ENCODE measurements around the gene MYH1. TPM values are rescaled to one million over a fixed set of nuclear protein-coding genes. Genes with fewer than 3 reads are reported as not detected.

MYH1 gene
- total RNA-seq, 2 experiments from 2014 or later = not detected

DNA sequence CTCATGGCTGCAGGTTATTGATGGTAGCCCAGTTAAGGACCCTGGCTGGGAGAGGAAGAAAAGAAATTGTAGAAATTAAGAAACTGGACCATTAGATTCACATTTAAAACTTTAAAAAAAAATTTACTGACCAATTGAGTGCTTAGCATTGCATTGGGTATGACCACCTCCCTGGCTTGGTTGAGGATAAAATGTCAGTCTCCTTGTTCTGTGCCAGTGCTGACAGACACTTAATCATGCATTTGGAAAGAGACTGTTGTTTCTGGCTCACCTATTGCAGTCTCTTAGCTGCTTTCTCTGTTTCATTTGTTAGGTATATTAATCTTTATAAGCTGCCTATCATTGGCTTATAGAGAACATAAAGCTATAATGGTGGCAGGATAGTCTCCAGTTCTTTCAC lies 1.7 kb downstream of the MYH1 start:
- no peaks in the 10 kb centered on the region for H3K79me2 ChIP-seq (ENCODE audit: insufficient read depth, low read depth, low read length)
- no peak for TF ChIP-seq EZH2phosphoT487 (IDR thresholded peaks at IDR 0.05; ENCODE audit: borderline replicate concordance, low read depth, low read length)
- TF ChIP-seq, protein P1, sequence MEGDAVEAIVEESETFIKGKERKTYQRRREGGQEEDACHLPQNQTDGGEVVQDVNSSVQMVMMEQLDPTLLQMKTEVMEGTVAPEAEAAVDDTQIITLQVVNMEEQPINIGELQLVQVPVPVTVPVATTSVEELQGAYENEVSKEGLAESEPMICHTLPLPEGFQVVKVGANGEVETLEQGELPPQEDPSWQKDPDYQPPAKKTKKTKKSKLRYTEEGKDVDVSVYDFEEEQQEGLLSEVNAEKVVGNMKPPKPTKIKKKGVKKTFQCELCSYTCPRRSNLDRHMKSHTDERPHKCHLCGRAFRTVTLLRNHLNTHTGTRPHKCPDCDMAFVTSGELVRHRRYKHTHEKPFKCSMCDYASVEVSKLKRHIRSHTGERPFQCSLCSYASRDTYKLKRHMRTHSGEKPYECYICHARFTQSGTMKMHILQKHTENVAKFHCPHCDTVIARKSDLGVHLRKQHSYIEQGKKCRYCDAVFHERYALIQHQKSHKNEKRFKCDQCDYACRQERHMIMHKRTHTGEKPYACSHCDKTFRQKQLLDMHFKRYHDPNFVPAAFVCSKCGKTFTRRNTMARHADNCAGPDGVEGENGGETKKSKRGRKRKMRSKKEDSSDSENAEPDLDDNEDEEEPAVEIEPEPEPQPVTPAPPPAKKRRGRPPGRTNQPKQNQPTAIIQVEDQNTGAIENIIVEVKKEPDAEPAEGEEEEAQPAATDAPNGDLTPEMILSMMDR (conservative IDR thresholded peaks at IDR 0.05; ENCODE audit: low read length) = no peak
- ChIA-PET POLR2A (no interaction called here), CTCF (ENCODE audit: unreplicated experiment) (no interaction called here)
- BruUV-seq (replicated peaks) = no TSS peak
- intact Hi-C loops (cut with micrococcal nuclease; ENCODE audit: unreplicated experiment) = no loop called here
- no peak overlapping the region for H3K4me3 ChIP-seq (ENCODE audit: low read depth, low read length, poor library complexity, severe bottlenecking)
- no peak overlapping the region for H2AFZ ChIP-seq (ENCODE audit: low read length)
- H4K20me1 ChIP-seq (ENCODE audit: insufficient read depth, low read length) = no peaks in the 10 kb centered on the region
- no peak for DNase-seq (ENCODE audit: low spot score)
- H3K9me3 ChIP-seq (ENCODE audit: low read length) = no peaks in the 10 kb centered on the region
- no peaks in the 10 kb centered on the region for H3K36me3 ChIP-seq (ENCODE audit: insufficient read depth, low read length)
- H3K27ac ChIP-seq (ENCODE audit: low read depth, low read length, poor library complexity, severe bottlenecking) = no peak overlapping the region
- no peaks in the 10 kb centered on the region for H3K9me2 ChIP-seq (ENCODE audit: insufficient read depth, low read length)
- H3K4me2 ChIP-seq (ENCODE audit: low read length) = no peak overlapping the region
- no peaks in the 10 kb centered on the region for H3K4me1 ChIP-seq (ENCODE audit: insufficient read depth, low read length, poor library complexity, severe bottlenecking)

DNA sequence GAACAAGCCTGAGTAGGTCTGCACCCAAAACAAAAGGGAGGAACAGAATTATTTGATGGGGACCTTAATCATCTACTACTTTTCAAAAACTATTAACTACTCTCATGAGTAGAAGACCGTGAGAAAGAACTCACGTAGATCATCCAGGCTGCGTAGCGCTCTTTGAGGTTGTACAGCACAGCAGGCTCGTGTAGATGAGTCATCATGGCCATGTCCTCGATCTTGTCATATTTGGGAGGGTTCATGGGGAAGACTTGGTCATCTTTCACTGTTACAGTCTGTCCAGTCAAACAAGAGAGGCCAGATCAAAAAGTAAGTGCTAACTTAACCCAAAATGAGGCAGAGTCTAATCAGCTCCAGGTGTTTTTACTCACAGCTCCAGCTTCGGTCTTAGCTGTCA lies 2.3 kb downstream of the MYH1 start:
- Histone ChIP-seq H3K9me3 (ENCODE audit: low read length) (no peaks in the 10 kb centered on the region), H3K4me2 (ENCODE audit: low read length) (no peak overlapping the region), H3K4me1 (ENCODE audit: insufficient read depth, low read length, poor library complexity, severe bottlenecking) (no peaks in the 10 kb centered on the region), H4K20me1 (ENCODE audit: insufficient read depth, low read length) (no peaks in the 10 kb centered on the region), H3K79me2 (ENCODE audit: insufficient read depth, low read depth, low read length) (no peaks in the 10 kb centered on the region), H2AFZ (ENCODE audit: low read length) (no peak overlapping the region), H3K27ac (ENCODE audit: low read depth, low read length, poor library complexity, severe bottlenecking) (no peak overlapping the region), H3K36me3 (ENCODE audit: insufficient read depth, low read length) (no peaks in the 10 kb centered on the region), H3K4me3 (ENCODE audit: low read depth, low read length, poor library complexity, severe bottlenecking) (no peak overlapping the region), H3K9me2 (ENCODE audit: insufficient read depth, low read length) (no peaks in the 10 kb centered on the region)
- POLR2A ChIA-PET = no interaction called here
- intact Hi-C loops (cut with micrococcal nuclease; ENCODE audit: unreplicated experiment) = no loop called here
- CTCF ChIA-PET (ENCODE audit: unreplicated experiment) = no interaction called here
- no peak for DNase-seq (ENCODE audit: low spot score)
- TF ChIP-seq, protein P1 (conservative IDR thresholded peaks at IDR 0.05; ENCODE audit: low read length) = no peak
- TF ChIP-seq EZH2phosphoT487 (IDR thresholded peaks at IDR 0.05; ENCODE audit: borderline replicate concordance, low read depth, low read length) = no peak
- BruUV-seq (replicated peaks) = no TSS peak

- TF ChIP-seq, protein P1 (conservative IDR thresholded peaks at IDR 0.05; ENCODE audit: low read length) = no peak
- no peak for TF ChIP-seq EZH2phosphoT487 (IDR thresholded peaks at IDR 0.05; ENCODE audit: borderline replicate concordance, low read depth, low read length)
These were observed 4.9 kb downstream of the MYH1 start for GRCh38 chr17:10513299-10514067.

More at GRCh38 chr17:10513299-10514067, 4.9 kb downstream of the MYH1 start:
- H3K27ac ChIP-seq (ENCODE audit: low read depth, low read length, poor library complexity, severe bottlenecking) = no peak overlapping the region
- intact Hi-C loops (cut with micrococcal nuclease; ENCODE audit: unreplicated experiment) = no loop called here
- no peak overlapping the region for H3K4me2 ChIP-seq (ENCODE audit: low read length)
- H3K4me1 ChIP-seq (ENCODE audit: insufficient read depth, low read length, poor library complexity, severe bottlenecking) = no peaks in the 10 kb centered on the region
- no TSS peak for BruUV-seq (replicated peaks)
- ChIA-PET CTCF (ENCODE audit: unreplicated experiment) (no interaction called here), POLR2A (no interaction called here)
- H4K20me1 ChIP-seq (ENCODE audit: insufficient read depth, low read length) = no peaks in the 10 kb centered on the region
- no peak overlapping the region for H3K4me3 ChIP-seq (ENCODE audit: low read depth, low read length, poor library complexity, severe bottlenecking)
- no peaks in the 10 kb centered on the region for H3K9me3 ChIP-seq (ENCODE audit: low read length)
- H3K9me2 ChIP-seq (ENCODE audit: insufficient read depth, low read length) = no peaks in the 10 kb centered on the region
- DNase-seq (ENCODE audit: low spot score) = no peak
- no peaks in the 10 kb centered on the region for H3K79me2 ChIP-seq (ENCODE audit: insufficient read depth, low read depth, low read length)
- H2AFZ ChIP-seq (ENCODE audit: low read length) = no peak overlapping the region
- H3K36me3 ChIP-seq (ENCODE audit: insufficient read depth, low read length) = no peaks in the 10 kb centered on the region
